Measurements from ENCODE around the gene SH3TC2.

SH3TC2 gene

GRCh38 chr5:148996270-148996669 lies 66.6 kb downstream of the SH3TC2 start:
- DNase-seq = no peak

DNA sequence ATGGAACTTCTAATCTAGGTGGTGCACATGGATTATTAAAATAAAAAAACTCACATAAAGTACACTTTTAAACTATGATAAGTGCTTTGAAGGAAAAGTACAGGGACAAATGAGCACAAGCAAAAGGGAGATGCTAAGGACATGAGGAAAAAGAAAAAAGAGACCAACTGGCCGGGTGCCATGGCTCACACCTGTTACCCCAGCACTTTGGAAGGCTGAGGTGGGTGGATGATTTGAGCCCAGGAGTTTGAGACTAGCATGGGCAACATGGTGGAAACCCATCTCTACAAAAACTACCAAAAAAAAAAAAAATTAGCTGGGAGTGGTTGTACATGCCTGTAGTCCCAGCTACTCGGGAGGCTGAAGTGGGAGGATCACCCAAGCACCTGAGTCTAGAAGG lies 67.1 kb downstream of the SH3TC2 start:
- no peak for DNase-seq

DNA sequence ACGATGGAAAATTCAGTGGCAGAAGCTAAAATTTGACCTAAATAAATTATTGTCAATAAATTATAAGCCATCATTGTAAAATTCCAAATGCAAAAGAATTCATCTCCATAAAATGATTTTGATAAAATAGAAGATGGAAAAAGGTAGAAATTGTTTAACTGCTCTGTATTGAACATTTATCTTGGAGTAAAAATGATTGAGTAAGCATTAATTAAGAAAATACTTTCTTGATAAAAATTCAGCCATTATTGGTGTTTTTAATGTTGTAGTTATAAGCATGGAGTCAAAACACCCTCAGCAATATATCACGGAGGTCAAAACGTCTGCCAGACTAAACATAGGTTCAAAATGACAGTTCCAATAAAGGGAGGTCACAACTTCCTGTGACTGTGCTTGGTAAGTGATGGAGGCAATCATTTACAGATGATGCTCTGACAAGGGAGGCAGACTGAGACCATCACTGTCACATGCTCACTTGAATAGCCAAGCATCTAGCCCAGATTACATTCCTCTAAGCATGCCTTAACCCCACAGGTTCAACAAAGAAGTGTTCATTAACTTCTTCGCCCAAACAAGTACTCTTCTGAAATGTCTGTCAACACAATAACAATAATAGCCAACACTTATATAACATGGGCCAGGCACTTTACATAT lies 69.5 kb downstream of the SH3TC2 start:
- no peak for DNase-seq

- no peak for DNase-seq
These were observed 70.6 kb downstream of the SH3TC2 start for GRCh38 chr5:148992265-148992664.

- DNase-seq = no peak
These were observed 71.3 kb downstream of the SH3TC2 start for GRCh38 chr5:148991566-148991965.

DNA sequence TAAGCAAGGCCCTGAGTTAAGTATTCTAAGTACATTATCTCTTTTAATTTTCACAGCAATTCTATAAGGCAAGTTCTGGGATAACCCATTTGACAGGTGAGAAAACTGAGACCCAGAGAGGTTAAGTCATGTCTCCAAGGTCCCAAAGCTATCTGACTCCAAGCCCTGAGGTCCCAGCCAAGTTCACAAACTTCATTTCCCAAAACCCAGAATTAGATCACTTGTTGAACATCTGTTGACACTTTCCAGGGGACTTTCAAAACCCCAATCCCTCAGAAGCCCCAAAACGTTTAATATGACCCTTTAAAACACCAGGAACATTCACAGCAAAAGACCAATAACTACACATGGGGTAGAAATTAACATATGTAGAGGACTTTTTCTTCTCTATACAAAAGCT lies 72.0 kb downstream of the SH3TC2 start:
- DNase-seq = no peak

DNA sequence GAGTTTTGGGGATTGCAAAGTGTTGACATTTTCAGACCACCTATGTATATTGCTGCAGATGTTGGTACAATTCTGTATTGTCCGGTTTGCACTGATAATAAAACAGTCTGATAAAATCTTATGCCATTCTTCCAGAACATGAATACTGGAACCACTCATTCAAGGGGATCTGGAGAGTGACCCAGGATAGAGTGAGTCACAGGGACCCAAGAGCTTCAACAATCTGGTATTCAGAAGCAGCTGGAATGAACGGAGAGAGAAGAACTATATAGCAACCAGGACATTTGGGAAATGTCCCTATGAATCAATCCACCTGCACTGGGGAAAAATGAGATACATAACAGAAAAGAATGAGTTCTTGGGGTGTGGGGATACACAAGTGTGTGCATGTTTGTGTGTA lies 73.3 kb downstream of the SH3TC2 start:
- DNase-seq = no peak

- no peak for DNase-seq
These were observed 74.5 kb downstream of the SH3TC2 start for GRCh38 chr5:148988328-148988727.

GRCh38 chr5:148986636-148987035 lies 76.2 kb downstream of the SH3TC2 start:
- no peak for DNase-seq

DNA sequence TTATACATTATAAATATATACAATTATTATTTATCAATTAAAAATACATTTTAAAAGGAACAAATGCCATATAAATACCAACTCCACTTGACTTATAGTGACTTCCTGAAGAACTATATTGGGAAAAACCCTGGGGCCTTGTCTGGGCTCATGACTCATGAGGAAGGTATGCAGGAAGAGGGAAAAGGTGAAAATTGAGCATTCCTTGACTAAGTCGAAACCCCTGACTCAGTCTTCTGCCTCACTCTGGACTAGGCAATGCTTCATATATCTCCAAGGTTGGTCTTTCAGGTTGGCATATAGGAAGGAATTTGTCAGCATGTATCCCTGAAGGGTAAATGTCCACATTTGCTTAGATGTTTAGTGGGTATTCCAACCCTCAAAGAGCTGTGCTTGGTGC lies 78.5 kb downstream of the SH3TC2 start:
- DNase-seq = no peak

DNA sequence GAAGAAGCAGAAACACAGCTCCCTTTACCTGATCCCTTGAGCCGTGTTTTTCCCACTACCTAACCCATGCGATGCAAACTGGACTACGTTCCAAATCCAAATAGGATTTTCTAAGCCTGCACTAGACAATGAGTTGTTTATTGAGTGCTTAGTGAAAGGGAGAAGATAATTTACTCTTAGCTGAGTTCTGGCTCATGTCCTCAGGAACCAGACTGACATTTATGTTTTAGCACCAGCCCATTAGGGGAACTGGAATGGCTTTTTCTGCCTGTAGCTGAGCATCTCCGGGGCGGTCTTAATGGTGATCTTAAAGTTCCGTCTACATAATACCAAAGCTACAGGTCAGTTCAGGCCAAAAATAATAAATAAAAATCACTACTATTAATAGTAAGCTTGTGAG lies 81.5 kb downstream of the SH3TC2 start:
- DNase-seq = no peak

DNA sequence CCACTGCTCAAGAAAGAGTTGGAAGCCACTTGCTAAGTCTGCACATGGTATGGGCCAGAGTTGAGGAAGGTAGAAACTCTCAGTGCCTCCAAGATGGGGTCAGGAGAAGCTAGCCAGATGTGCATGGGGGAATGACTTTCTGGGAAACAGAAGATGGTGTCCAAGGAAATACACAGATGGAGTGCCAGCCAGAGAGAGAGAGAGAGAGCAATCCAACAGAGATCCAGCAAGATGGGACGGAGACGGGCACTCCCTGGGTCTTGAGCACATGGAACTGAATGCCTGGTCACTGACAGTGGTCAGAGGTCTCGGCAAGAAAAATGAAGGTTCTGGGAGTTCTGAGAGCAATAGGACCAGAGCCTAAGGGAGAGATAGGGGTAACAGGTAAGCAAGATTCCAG lies 82.1 kb downstream of the SH3TC2 start:
- no peak for DNase-seq

DNA sequence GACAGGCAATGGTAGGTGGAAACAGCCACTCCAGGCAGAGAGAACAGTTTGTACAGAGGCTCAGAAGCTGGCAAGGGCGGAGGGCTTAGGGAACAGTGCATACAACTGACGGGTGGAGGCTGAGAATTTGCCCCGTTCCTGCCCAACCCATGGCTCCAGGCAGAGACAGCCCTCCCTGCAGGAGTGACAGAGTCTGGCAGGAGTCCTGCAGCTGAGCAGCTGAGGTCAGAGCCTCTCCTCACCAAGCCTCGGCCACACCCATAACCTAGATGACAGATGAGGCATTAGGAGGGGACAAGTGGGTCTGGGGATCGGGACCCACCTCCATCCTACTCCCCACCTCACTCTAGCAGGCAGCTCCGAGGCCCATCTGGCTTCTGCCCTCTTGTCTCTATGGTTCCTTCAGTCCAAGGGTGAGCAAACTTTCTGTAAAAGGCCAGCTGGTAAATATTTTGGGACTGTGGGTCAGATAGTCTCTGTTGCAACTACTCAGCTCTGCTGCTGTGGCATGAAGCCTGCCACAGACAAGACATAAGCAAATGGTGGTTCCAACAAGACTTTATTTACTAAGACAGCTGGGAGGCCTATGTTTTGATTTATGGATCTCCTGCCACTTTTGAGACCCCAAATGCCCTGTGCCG lies 83.7 kb downstream of the SH3TC2 start:
- DNase-seq = no peak

DNA sequence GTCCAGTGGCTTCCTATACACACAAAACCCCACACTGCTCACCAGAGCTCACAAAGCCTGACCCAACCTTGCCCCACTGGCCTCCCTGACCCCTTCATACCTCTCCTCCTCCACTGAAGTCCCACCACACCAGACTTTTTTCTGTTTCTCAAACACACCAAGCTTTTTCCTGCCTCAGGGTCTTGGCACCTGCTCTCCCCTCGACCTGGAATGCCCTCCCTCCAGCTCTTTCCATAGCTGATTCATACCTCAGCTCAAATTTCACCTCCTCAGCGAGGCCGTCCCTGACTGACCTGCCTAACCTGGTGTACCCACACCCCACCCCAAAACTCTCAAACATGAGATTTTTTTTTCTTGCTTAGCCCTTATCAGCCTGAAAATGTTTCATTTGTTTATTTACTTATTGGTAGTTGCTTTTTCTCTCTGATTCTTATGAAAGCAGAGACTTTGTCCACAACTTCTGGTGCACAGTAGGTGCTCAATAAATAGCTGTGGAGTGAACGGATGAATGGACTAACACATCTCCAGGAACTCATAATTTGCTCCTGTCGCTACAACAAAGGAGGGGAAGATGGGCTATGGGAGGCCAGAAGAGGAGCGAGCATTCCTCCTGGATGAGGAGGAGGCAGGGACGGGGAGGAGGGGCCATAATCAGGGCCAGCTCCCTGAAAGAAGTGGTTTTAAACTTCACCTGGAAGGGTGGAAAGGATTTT lies 84.3 kb downstream of the SH3TC2 start:
- no peak for DNase-seq

GRCh38 chr5:148976569-148977381 lies 86.1 kb downstream of the SH3TC2 start:
- DNase-seq = no peak

DNA sequence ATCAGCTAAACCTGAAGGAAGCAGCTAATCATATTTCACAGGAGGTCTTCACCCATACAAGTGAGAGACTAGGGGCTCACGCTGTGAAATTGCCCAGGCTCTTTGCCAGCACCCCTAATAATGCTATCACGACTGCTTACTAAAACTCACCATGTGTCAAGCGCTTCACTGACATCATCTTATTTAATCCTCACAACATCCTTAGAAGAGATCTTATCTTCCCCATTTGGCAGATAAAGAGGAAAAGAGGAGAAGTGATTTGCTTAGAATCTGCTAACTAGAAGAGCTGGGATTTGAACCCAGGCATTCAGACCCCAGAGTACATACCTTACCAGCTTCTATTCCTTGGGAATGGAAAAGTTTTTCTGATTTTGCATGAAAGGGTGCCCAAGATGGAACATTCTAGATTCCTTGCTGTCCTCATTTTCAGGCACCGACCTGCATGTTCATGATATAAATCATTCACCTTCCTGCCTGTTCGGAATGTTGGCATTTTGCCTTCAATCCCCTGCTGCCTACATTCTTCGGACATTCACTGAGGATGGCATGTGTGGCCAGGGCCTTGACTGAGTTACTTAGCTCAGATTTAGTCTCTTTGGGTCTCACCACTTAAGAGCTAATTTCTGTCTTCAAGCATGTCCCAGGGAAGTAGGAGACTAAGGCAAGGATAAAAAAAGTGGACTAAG lies 88.1 kb downstream of the SH3TC2 start:
- no peak for DNase-seq

- no peak for DNase-seq
These were observed 89.4 kb downstream of the SH3TC2 start for GRCh38 chr5:148973455-148973854.

GRCh38 chr5:148972974-148973374 lies 89.9 kb downstream of the SH3TC2 start:
- DNase-seq = no peak

GRCh38 chr5:148972396-148972795 lies 90.5 kb downstream of the SH3TC2 start:
- no peak for DNase-seq

GRCh38 chr5:148970876-148971275 lies 92.0 kb downstream of the SH3TC2 start:
- no peak for DNase-seq

DNA sequence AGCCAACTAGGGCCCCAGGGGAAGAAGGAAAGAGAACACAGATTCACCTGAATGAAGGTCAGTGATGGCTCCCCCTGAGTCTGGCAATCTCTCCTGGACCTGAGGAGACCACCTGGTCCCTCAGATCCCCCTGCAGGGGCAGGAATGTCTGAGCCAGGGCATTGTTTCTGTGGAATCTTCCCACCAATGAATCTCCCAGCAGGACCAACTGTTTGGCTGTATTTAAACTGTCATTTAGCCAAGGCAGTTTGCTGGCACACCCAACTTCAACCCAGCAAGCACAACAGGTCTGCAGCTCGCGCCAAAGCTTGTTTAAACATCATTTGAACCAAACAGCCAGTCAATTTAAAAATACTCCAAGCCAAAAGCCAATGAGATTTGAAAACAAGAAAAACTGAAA lies 92.6 kb downstream of the SH3TC2 start:
- DNase-seq = no peak

GRCh38 chr5:148969291-148969690 lies 93.6 kb downstream of the SH3TC2 start:
- no peak for DNase-seq

DNA sequence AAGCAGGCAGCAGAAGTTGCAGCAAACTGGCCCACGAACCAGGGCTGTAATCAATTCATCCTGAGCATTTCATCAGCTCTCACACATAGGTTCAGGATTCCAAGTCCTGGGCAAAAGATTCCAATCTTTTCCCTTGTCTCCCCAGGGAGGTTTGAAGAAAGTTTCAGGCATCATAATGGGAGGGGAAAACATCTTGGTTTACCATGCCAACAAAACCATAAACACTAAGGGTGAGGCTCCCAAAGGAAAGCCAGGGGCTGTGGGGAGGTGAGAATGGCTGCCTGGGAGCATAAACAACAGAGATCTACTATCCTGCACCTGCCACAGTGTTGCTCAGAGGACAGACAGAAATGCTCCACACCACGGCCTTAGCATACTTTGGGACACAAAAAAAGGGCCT lies 94.6 kb downstream of the SH3TC2 start:
- no peak for DNase-seq

All from stimulated activated CD4-positive, alpha-beta T cell treated with anti-CD3 and anti-CD28 coated beads, Interleukin-2, amount 100 ng/mL, for 24 hours (primary cell).